HL-60 (cell line): ENCODE measurements around the gene ICAM1.

Experiments
- CTCF ChIP-seq: IDR thresholded peaks from one replicate; pipeline ENCODE4 v1.5.1; 2011; ENCODE audit warnings: low read length, control low read depth, inconsistent platforms; ENCODE audit not compliant: insufficient read depth
- POLR2AphosphoS5 ChIP-seq: IDR thresholded peaks from 2 replicates; pipeline ENCODE4 v1.6.1; 2012; ENCODE audit warnings: low read depth
- REST ChIP-seq: IDR thresholded peaks from 2 replicates; pipeline ENCODE4 v1.6.1; 2012; ENCODE audit warnings: low read depth; ENCODE audit not compliant: insufficient replicate concordance
- SPI1 ChIP-seq: IDR thresholded peaks from 2 replicates; pipeline ENCODE4 v1.6.1; 2012; ENCODE audit warnings: low read depth, mild to moderate bottlenecking, borderline replicate concordance

GRCh38 chr19:10288662-10289166, 17.8 kb downstream of the ICAM1 start:
- TF ChIP-seq CTCF, result no peak
- no peak for TF ChIP-seq POLR2AphosphoS5
- no peak for TF ChIP-seq SPI1
- no peak for TF ChIP-seq REST
